ENCODE results near the gene GLDC.

Gene GLDC

GRCh38 chr9:6512085-6512657 lies 133.4 kb downstream of the GLDC start:
- no peak for DNase-seq (ENCODE audit: low read depth in 2 of 3, low spot score in 2 of 3)

- DNase-seq (ENCODE audit: low read depth in 2 of 3, low spot score in 2 of 3) = no peak
Observed at GRCh38 chr9:6506571-6506970, 139.0 kb downstream of the GLDC start.

DNA sequence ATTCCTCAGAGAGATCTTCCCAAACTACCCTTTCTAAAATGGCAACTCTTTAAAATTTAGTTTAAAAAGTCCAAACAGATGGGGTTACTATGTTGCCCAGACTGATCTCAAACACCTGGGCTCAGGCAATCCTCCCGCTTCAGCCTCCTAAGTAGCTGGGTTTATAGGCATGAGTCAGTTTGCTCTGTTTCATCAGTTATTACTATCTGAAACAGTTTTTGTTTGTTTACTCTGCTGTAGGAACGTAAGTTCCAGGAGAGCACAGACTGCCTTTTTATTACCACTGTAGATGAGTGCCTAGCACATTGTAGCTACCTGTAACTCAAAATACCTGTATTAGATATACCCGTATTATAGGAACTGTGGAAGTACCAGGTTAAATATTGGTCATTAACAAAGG lies 143.1 kb downstream of the GLDC start:
- DNase-seq (ENCODE audit: low read depth in 2 of 3, low spot score in 2 of 3) = no peak

DNA sequence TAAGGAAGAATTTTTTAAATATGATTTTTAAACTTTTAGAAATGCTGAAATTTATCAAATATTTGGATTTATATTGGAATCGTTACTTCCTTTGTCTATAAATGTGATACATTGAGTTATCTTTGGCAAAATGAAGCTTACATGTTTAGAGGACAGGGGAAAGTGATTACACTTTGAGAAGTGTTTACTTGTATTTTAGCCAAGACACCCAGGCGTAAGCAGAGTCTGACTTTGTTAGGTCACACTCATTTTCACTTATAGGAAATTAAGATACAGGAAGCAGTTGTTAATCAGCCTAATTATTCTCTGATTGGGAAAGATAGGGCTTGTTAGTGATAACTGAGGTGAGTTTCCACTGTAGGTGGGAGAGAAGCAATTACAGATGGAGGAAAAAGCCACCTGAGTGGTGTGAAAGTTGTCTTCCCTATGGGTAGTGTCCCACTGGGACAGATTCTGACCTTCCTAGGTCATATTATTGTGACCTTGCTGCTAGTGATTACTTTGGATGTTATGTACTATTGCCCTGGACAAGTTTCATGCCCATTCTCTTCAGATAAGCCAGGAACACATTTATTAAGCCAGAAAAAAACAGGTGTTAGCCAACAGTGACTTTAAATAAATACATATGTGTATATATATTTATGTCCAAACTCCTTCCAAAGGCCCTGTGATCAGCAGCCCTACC lies 143.9 kb downstream of the GLDC start:
- DNase-seq (ENCODE audit: low read depth in 2 of 3, low spot score in 2 of 3) = no peak

- no peak for DNase-seq (ENCODE audit: low read depth in 2 of 3, low spot score in 2 of 3)
Observed at GRCh38 chr9:6498982-6499381, 146.5 kb downstream of the GLDC start.

GRCh38 chr9:6495466-6495865 lies 150.1 kb downstream of the GLDC start:
- no peak for DNase-seq (ENCODE audit: low read depth in 2 of 3, low spot score in 2 of 3)

DNA sequence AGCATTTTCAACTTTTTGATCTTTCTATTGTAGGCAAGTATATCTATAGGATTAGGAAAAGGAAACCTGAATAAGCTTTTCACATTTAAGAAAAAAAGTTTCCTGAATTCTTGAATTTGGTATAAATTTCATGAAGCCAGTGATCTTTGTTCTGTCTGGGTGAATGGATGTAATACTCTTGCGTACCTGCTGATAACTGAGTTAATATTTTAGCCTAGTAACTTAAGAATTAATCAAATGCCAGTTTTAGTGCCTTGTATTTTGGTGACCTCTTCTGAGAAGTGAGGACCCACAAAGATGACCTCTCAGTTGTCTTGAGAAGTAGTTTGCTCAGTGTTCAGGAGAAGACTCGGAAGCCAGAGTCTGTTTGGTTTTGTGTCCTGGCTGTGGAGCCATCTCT lies 154.7 kb downstream of the GLDC start:
- DNase-seq (ENCODE audit: low read depth in 2 of 3, low spot score in 2 of 3) = no peak

DNA sequence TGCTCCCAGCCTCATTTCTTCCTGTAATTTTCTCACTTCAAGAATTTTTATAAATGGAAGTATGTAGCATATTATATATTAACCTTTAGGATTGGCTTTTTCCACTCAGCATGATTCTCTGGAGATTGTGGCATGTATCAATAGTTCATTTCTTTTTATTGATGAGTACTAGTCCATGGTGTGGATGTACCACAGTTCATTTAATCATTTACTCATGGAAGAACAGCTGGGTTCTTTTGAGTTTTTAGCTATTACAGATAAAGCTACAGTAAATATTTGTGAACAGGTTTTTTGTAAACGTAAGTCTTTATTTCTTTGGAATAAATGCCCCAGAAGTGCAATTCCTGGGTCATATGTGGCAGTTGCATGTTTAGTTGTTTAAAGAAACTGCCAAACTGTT lies 156.4 kb downstream of the GLDC start:
- DNase-seq (ENCODE audit: low read depth in 2 of 3, low spot score in 2 of 3) = no peak

DNA sequence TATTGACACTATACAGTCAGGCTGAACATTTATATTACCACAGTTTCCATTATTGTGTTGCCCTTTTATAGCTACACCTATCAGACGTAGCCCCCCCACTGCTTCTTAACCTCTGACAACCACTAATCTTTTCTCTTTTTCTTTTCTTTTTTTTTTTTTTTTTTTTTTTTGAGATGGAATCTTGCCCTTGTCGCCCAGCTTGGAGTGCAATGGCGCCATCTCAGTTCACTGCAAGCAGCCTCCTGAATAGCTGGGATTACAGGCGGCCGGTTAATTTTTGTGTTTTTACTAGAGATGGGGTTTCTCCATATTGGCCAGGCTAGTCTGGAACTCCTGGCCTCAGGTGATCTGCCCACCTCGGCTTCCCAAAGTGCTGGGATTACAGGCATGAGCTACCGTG lies 157.1 kb downstream of the GLDC start:
- DNase-seq (ENCODE audit: low read depth in 2 of 3, low spot score in 2 of 3) = no peak

GRCh38 chr9:6484210-6484609 lies 161.3 kb downstream of the GLDC start:
- DNase-seq (ENCODE audit: low read depth in 2 of 3, low spot score in 2 of 3) = no peak
